Measurements from ENCODE around the gene PPTC7.
"Not testable (repeated sequence)": the region's sequence is repeated elsewhere in the genome, so short reads cannot be mapped to it uniquely, and the experiment has no call there.

Gene PPTC7

GRCh38 chr12:110585231-110585799 is 2.2 kb upstream of the PPTC7 start:
- no peak for DNase-seq (ENCODE audit: low read depth)

- peak; percentile 79 for DNase-seq (ENCODE audit: low read depth)
These were observed 612 bp downstream of the PPTC7 start for GRCh38 chr12:110582276-110583136.

GRCh38 chr12:110581931-110582275 is 1.2 kb downstream of the PPTC7 start:
- DNase-seq (ENCODE audit: low read depth): no peak

GRCh38 chr12:110579535-110580253 is 3.4 kb downstream of the PPTC7 start:
- no peak for DNase-seq (ENCODE audit: low read depth)

GRCh38 chr12:110578694-110579534 is 4.2 kb downstream of the PPTC7 start:
- peak; percentile 28 for DNase-seq (ENCODE audit: low read depth)

- DNase-seq (ENCODE audit: low read depth): no peak
These were observed 5.0 kb downstream of the PPTC7 start for GRCh38 chr12:110577864-110578693.

GRCh38 chr12:110576504-110576903 is 6.6 kb downstream of the PPTC7 start:
- no peak for DNase-seq (ENCODE audit: low read depth)

GRCh38 chr12:110575326-110575725 is 7.8 kb downstream of the PPTC7 start:
- DNase-seq (ENCODE audit: low read depth): no peak

GRCh38 chr12:110574717-110575230 is 8.3 kb downstream of the PPTC7 start:
- not testable (repeated sequence) for DNase-seq (ENCODE audit: low read depth)

- no peak for DNase-seq (ENCODE audit: low read depth)
These were observed 9.1 kb downstream of the PPTC7 start for GRCh38 chr12:110574044-110574443.

GRCh38 chr12:110570798-110571197 is 12.3 kb downstream of the PPTC7 start:
- DNase-seq (ENCODE audit: low read depth): not testable (repeated sequence)

- not testable (repeated sequence) for DNase-seq (ENCODE audit: low read depth)
These were observed 13.3 kb downstream of the PPTC7 start for GRCh38 chr12:110569838-110570237.

GRCh38 chr12:110568752-110569151 is 14.4 kb downstream of the PPTC7 start:
- DNase-seq (ENCODE audit: low read depth): no peak

- DNase-seq (ENCODE audit: low read depth): no peak
These were observed 16.1 kb downstream of the PPTC7 start for GRCh38 chr12:110566993-110567392.

GRCh38 chr12:110565894-110566871 is 16.9 kb downstream of the PPTC7 start:
- DNase-seq (ENCODE audit: low read depth): no peak

- no peak for DNase-seq (ENCODE audit: low read depth)
These were observed 18.6 kb downstream of the PPTC7 start for GRCh38 chr12:110564471-110564991.

- no peak for DNase-seq (ENCODE audit: low read depth)
These were observed 19.2 kb downstream of the PPTC7 start for GRCh38 chr12:110563702-110564470.

GRCh38 chr12:110562386-110562785 is 20.7 kb downstream of the PPTC7 start:
- not testable (repeated sequence) for DNase-seq (ENCODE audit: low read depth)
